ENCODE measurements around the gene PPME1. TPM values are rescaled to one million over a fixed set of nuclear protein-coding genes. Genes with fewer than 3 reads are reported as not detected.

Gene PPME1
- total RNA-seq, 1 experiment from 2014 or later, result 81.0 TPM

GRCh38 chr11:74203966-74204365 is 32.9 kb downstream of the PPME1 start:
- Histone ChIP-seq H4K20me1 (ENCODE audit: insufficient read depth) (no peaks in the 10 kb centered on the region), H2AFZ (no peak overlapping the region), H3K36me3 (ENCODE audit: low read depth) (peaks cover 20% of the 10 kb centered on the region; the same call in 1 of the 2 replicates), H3K4me3 (no peak overlapping the region), H3K4me1 (replicated peaks; ENCODE audit: insufficient read depth) (no peaks in the 10 kb centered on the region), H3K27me3 (ENCODE audit: insufficient read depth, low read depth) (no peaks in the 10 kb centered on the region), H3K79me2 (ENCODE audit: low read depth) (no peaks in the 10 kb centered on the region), H3K9me3 (ENCODE audit: insufficient read depth, low read depth) (no peaks in the 10 kb centered on the region), H3K4me2 (no peak overlapping the region), H3K9me2 (ENCODE audit: insufficient read depth) (no peaks in the 10 kb centered on the region), H3F3A (ENCODE audit: insufficient read depth, low read depth) (no peaks in the 10 kb centered on the region), H3K27ac (no peak overlapping the region)
- CTCF ChIA-PET, result no interaction called here
- TF ChIP-seq CTCF (conservative IDR thresholded peaks at IDR 0.05), result no peak
- TF ChIP-seq EZH2 (IDR thresholded peaks at IDR 0.05; ENCODE audit: low read depth), result no peak
- POLR2A ChIA-PET (ENCODE audit: unreplicated experiment), result interaction anchor here (0.6 kb wide), 1 partner anchor 83 kb away, joined by 3 read pairs; no protein-coding TSS in a partner anchor
- BruUV-seq (replicated peaks), result no TSS peak
- no peak for DNase-seq
- intact Hi-C loops (cut with micrococcal nuclease; ENCODE audit: unreplicated experiment), result no loop called here

- Histone ChIP-seq H3K79me2 (ENCODE audit: low read depth) (no peaks in the 10 kb centered on the region), H3F3A (ENCODE audit: insufficient read depth, low read depth) (no peaks in the 10 kb centered on the region), H3K4me3 (no peak overlapping the region), H3K27me3 (ENCODE audit: insufficient read depth, low read depth) (no peaks in the 10 kb centered on the region), H3K4me2 (no peak overlapping the region), H2AFZ (no peak overlapping the region), H3K9me2 (ENCODE audit: insufficient read depth) (no peaks in the 10 kb centered on the region), H4K20me1 (ENCODE audit: insufficient read depth) (no peaks in the 10 kb centered on the region), H3K36me3 (ENCODE audit: low read depth) (peaks cover 21% of the 10 kb centered on the region; the same call in 1 of the 2 replicates), H3K27ac (no peak overlapping the region), H3K4me1 (replicated peaks; ENCODE audit: insufficient read depth) (no peaks in the 10 kb centered on the region), H3K9me3 (ENCODE audit: insufficient read depth, low read depth) (no peaks in the 10 kb centered on the region)
- CTCF ChIA-PET, result no interaction called here
- DNase-seq, result no peak
- POLR2A ChIA-PET (ENCODE audit: unreplicated experiment), result interaction anchor here (0.6 to 0.7 kb wide), 2 partner anchors 84 to 310 kb away, joined by 3 read pairs; no protein-coding TSS in a partner anchor
- no TSS peak for BruUV-seq (replicated peaks)
- TF ChIP-seq CTCF (conservative IDR thresholded peaks at IDR 0.05), result no peak
- no peak for TF ChIP-seq EZH2 (IDR thresholded peaks at IDR 0.05; ENCODE audit: low read depth)
- intact Hi-C loops (cut with micrococcal nuclease; ENCODE audit: unreplicated experiment), result no loop called here
These were observed 33.6 kb downstream of the PPME1 start for GRCh38 chr11:74204701-74205100.

- H3K4me3 ChIP-seq, result no peak overlapping the region
- intact Hi-C loops (cut with micrococcal nuclease; ENCODE audit: unreplicated experiment), result no loop called here
- H3K79me2 ChIP-seq (ENCODE audit: low read depth), result no peaks in the 10 kb centered on the region
- H3K27me3 ChIP-seq (ENCODE audit: insufficient read depth, low read depth), result no peaks in the 10 kb centered on the region
- H3K9me3 ChIP-seq (ENCODE audit: insufficient read depth, low read depth), result no peaks in the 10 kb centered on the region
- no peak overlapping the region for H3K4me2 ChIP-seq
- H3F3A ChIP-seq (ENCODE audit: insufficient read depth, low read depth), result no peaks in the 10 kb centered on the region
- no peaks in the 10 kb centered on the region for H3K4me1 ChIP-seq (replicated peaks; ENCODE audit: insufficient read depth)
- no peaks in the 10 kb centered on the region for H4K20me1 ChIP-seq (ENCODE audit: insufficient read depth)
- BruUV-seq (replicated peaks), result no TSS peak
- ChIA-PET CTCF (no interaction called here), POLR2A (ENCODE audit: unreplicated experiment) (no interaction called here)
- no peaks in the 10 kb centered on the region for H3K9me2 ChIP-seq (ENCODE audit: insufficient read depth)
- H2AFZ ChIP-seq, result no peak overlapping the region
- H3K36me3 ChIP-seq (ENCODE audit: low read depth), result peaks cover 24% of the 10 kb centered on the region
- no peak for TF ChIP-seq EZH2 (IDR thresholded peaks at IDR 0.05; ENCODE audit: low read depth)
- no peak for TF ChIP-seq CTCF (conservative IDR thresholded peaks at IDR 0.05)
- H3K27ac ChIP-seq, result no peak overlapping the region
- DNase-seq, result no peak
These were observed 34.1 kb downstream of the PPME1 start for GRCh38 chr11:74205181-74205580.
